ENCODE data around the gene IQCM. TPM values are rescaled to one million over a fixed set of nuclear protein-coding genes. Genes with fewer than 3 reads are reported as not detected.

IQCM gene
- total RNA-seq, 4 donors from 2014 or later = not detected

- no peaks in the 10 kb centered on the region for H3K27me3 ChIP-seq
- TF ChIP-seq POLR2A (IDR thresholded peaks at IDR 0.05) (no peak), CTCF (IDR thresholded peaks at IDR 0.05) (no peak)
- no peaks in the 10 kb centered on the region for H3K9me3 ChIP-seq
- H3K4me3 ChIP-seq (replicated peaks in 1 of 3) = no peak overlapping the region
- WGBS, 2 donors = 77% methylated on average over 2 of the region's 2 CpGs
- H3K36me3 ChIP-seq = no peaks in the 10 kb centered on the region
- H3K4me1 ChIP-seq = no peaks in the 10 kb centered on the region
- no peak overlapping the region for H3K27ac ChIP-seq
- intact Hi-C loops (cut with DNase I) = no loop called here
- DNase-seq = no peak
Measured at GRCh38 chr4:149684516-149684915, 131.1 kb downstream of the IQCM start.

- WGBS, 2 donors = 77 to 85% methylated on average over 3 of the region's 3 CpGs
- H3K27me3 ChIP-seq = no peaks in the 10 kb centered on the region
Measured at GRCh38 chr4:149676076-149676475, 139.6 kb downstream of the IQCM start.

GRCh38 chr4:149645790-149646189, 169.9 kb downstream of the IQCM start:
- Histone ChIP-seq H3K4me3 (replicated peaks in 1 of 3) (no peak overlapping the region), H3K27me3 (no peaks in the 10 kb centered on the region), H3K27ac (no peak overlapping the region), H3K36me3 (no peaks in the 10 kb centered on the region), H3K4me1 (no peaks in the 10 kb centered on the region), H3K9me3 (no peaks in the 10 kb centered on the region)
- TF ChIP-seq POLR2A (IDR thresholded peaks at IDR 0.05) = no peak
- TF ChIP-seq CTCF (IDR thresholded peaks at IDR 0.05) = no peak
- intact Hi-C loops (cut with DNase I) = no loop called here
- DNase-seq = no peak

More at GRCh38 chr4:149676076-149676475, 139.6 kb downstream of the IQCM start:
- Histone ChIP-seq H3K27ac (no peak overlapping the region), H3K9me3 (no peaks in the 10 kb centered on the region), H3K36me3 (no peaks in the 10 kb centered on the region), H3K4me1 (no peaks in the 10 kb centered on the region), H3K4me3 (replicated peaks in 1 of 3) (no peak overlapping the region)
- TF ChIP-seq CTCF (IDR thresholded peaks at IDR 0.05) (no peak), POLR2A (IDR thresholded peaks at IDR 0.05) (no peak)
- no peak for DNase-seq
- intact Hi-C loops (cut with DNase I) = no loop called here

GRCh38 chr4:149638073-149638472, 177.6 kb downstream of the IQCM start:
- Histone ChIP-seq H3K36me3 (no peaks in the 10 kb centered on the region), H3K27ac (no peak overlapping the region), H3K9me3 (no peaks in the 10 kb centered on the region), H3K4me3 (replicated peaks in 1 of 3) (no peak overlapping the region), H3K27me3 (no peaks in the 10 kb centered on the region), H3K4me1 (no peaks in the 10 kb centered on the region)
- 68 to 70% methylated on average over 1 of the region's 1 CpG for WGBS, 2 donors
- TF ChIP-seq POLR2A (IDR thresholded peaks at IDR 0.05) (no peak), CTCF (IDR thresholded peaks at IDR 0.05) (no peak)
- intact Hi-C loops (cut with DNase I) = no loop called here
- DNase-seq = no peak

- WGBS, 2 donors = 83 to 87% methylated on average over 2 of the region's 2 CpGs
- DNase-seq = no peak
- Histone ChIP-seq H3K4me1 (no peaks in the 10 kb centered on the region), H3K27me3 (no peaks in the 10 kb centered on the region), H3K27ac (no peak overlapping the region), H3K9me3 (no peaks in the 10 kb centered on the region), H3K4me3 (replicated peaks in 1 of 3) (no peak overlapping the region), H3K36me3 (no peaks in the 10 kb centered on the region)
- TF ChIP-seq CTCF (IDR thresholded peaks at IDR 0.05) (no peak), POLR2A (IDR thresholded peaks at IDR 0.05) (no peak)
- intact Hi-C loops (cut with DNase I) = no loop called here
Measured at GRCh38 chr4:149634368-149634767, 181.3 kb downstream of the IQCM start.
